NCI-H187 treated with DMSO at 0.1 percent for 48 hours (cell line): ENCODE measurements around the gene GARIN5A.
"Not testable (repeated sequence)": the region's sequence is repeated elsewhere in the genome, so short reads cannot be mapped to it uniquely, and the experiment has no call there.

Experiments used
- DNase-seq: peaks from one replicate; lab custom pipeline; 2025; lab: John Stamatoyannopoulos, UW

GARIN5A gene

DNA sequence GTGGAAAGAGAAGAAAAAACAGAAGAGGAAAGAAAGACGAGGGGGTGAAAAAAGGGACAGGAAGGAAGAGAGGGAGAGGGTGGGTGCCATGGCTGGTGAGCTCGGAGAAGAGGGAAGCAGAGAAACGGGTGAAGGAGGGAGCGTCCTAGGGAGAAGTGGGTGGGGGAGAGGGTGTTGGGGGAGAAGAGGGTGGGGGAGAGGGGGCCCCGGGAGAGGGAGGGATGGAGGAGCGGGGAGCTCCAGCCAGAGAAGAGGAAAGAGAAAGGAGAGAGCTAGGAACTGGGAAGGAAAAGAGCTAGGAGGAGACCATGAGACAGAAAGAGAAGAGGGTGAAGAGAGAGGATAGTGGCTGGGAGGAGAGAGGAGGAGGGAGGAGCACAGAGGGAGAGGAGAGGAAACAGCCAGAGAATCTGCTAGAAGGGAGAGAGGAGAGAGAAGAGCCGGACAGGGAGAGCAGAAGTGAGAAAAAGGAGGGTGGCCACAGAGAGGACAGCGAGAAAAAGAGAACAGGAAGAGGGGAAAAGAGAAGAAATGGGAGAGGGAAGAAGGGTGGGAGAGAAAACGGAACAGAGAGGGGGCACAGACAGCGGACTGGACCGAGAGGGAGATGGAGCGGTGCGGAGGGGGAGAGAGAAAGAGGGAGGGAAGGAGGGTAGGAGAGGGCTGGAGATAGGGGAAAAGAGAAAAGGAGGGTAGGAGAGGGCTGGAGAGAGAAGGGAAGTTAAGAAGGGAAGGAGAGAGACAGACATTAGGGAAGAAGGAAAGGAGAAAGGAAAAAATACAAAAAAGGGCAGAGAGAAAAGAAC, 11.9 kb upstream of the GARIN5A start:
- DNase-seq: no peak

- no peak for DNase-seq
Measured at GRCh38 chr19:50486823-50487515, 10.3 kb upstream of the GARIN5A start.

DNA sequence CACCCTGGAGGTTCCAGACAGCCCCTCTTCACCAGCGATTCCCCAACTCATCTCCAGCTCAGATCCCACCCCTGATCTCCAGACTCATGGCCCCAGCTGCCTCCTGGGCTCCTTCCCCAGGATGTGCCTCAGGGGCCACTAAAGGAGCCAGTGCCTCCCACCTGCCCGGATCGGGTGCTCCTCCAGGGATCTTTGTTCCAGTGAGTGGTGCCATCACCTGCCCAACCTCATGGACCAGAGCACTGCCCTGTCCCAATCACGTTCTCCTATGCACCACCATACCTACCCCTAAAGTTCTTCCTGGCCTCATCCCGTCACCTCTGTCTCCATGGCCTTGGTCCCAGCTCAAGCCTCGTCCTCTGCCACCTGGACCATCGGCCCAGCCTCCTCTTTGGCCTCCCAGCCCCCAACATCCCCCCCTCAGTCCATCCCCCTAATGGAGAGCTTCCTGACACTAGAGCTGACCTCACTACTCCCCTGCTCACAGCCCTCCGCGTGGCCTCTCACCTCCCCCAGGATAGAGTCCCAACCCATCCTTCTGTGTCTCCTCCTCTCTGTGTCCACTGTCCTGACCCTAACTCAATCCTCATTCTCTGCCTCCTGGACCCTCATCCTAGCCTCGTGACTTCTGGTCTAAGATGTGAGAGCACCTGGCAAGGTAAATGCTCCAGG, 8.8 kb upstream of the GARIN5A start:
- no peak for DNase-seq

GRCh38 chr19:50482916-50483315, 6.3 kb upstream of the GARIN5A start:
- DNase-seq: no peak

DNA sequence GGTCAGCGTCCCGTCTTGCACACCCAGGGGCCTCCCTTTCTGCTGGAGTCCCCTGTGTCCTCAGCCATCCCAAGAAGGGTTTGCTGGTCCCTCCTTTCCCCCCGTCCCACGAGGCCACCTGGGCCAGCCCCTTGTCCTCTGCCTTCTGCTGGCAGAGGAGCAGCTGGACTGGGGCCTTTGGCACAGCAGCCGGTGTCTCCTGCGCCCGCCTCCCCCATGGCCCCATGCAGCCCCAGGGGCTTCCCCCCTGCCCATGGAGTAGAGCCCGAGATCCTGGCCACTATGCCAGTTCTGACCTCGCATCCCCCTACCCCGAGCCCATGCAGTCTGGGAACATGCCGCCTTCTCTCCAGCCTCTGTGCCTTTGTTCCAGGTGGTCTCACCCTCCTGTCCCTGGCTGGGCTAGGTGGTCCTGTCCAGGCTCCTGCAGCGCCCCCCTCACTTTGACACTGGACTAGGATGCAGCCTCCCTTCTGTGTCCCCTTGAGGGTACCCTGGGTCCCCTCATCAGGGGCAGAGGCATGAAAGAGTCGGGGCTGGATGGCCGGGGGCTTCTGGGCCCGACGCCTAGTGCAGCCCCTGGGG, 5.7 kb upstream of the GARIN5A start:
- no peak for DNase-seq

DNA sequence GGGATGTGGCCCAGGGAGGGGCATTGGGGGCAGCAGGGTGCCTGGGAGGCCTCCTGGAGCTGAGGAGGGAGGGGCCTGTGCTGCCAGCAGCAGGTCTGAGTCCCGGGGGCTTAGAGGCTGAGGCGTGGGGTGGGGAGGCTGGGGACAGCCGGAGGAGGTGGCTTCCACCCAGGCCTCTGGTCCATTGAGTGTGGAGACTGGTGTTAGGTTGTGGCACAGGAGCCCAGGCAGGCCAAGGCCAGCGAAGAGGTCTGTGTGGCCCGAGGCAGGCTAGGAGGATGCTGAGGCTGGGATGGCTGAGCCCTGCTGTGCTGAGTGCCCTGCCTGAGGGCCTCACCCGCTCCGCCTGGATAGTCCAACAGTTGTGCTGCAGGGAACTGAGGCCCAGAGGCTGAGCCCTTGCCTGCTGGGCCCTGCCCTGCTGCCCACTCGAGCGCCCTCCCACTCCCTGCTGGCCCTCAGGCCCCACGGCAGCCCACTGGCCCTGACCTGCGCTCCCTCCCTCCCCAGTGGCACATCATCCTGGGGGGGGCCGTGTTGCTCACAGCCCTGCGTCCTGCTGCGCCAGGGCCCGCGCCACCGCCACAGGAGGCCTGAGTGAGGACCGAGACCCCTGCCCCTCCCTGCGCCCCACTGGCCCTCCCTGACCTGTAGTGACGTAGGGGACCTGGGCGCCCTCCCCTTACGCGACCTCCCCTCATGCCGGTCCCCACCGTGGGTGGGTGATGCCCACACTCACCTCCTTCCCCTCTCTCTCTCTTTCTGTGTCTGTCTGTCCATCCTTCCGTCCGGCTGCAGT, 4.9 kb upstream of the GARIN5A start:
- DNase-seq: no peak

DNA sequence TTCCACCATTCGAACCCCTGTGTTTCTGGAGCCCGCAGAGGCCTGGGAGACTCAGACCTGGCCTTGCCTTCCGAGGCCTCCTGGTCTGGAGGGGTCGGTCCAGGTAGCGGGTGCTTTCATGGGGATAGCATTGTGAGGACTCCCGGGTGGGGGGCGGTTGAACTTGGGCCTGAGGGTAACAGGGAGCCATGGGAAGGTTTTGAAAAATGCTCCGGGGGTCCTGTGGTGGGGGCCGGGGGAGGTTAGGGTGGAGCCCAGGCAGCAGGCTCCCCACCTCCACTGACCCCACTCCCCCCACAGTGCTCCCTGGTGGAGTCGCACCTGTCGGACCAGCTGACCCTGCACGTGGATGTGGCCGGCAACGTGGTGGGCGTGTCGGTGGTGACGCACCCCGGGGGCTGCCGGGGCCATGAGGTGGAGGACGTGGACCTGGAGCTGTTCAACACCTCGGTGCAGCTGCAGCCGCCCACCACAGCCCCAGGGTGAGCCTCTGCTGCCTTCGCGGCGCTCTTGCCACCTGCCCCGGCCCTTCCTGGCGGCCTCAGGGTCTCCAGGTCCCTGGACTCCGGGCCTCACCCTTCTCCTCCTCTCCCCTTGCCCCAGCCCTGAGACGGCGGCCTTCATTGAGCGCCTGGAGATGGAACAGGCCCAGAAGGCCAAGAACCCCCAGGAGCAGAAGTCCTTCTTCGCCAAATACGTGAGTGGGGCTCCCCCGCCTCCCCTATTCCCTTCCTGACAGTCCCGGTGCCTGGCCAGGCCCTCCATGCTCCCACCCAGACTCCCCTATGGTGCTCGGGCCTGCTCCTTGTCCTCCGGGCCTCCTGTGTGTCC, 3.8 kb upstream of the GARIN5A start:
- no peak for DNase-seq

GRCh38 chr19:50479761-50480251, 3.2 kb upstream of the GARIN5A start:
- no peak for DNase-seq

DNA sequence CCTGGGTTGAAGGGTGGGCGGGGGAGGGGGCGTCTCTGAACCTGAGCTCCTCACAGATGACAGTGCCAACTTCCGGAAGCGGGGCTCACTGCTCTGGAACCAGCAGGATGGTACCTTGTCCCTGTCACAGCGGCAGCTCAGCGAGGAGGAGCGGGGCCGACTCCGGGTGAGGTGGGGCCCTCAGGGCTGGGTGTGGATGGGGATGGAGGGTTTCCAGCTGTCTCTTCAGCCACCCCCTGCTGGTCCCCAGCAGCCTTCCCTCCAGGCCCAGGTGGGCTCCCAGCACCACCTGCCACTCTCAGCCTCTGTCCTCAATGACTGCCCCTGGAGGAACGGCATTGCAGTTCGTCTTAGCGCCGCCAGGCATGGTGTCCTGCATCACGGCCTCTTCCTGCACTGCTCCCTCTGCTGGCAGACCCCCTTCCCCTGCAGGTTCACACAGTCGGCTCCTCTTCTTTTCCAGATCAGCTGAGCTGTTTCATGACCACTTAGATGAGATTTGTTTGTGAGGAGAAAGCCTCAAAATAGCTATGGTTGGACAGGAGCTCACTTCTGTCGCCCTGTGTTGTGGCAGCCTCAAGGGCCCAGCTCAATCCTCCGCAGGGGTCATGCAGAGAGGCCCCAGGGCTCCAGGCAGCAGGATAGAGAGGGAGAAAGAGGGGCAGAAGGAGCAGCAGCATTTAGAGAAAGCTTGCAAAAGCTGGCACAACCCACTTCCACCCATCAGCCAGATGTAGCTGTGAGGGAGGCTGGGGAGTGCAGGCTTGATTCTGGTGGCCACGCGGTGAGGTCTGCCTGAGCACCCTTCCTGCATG, 2.5 kb upstream of the GARIN5A start:
- no peak for DNase-seq

DNA sequence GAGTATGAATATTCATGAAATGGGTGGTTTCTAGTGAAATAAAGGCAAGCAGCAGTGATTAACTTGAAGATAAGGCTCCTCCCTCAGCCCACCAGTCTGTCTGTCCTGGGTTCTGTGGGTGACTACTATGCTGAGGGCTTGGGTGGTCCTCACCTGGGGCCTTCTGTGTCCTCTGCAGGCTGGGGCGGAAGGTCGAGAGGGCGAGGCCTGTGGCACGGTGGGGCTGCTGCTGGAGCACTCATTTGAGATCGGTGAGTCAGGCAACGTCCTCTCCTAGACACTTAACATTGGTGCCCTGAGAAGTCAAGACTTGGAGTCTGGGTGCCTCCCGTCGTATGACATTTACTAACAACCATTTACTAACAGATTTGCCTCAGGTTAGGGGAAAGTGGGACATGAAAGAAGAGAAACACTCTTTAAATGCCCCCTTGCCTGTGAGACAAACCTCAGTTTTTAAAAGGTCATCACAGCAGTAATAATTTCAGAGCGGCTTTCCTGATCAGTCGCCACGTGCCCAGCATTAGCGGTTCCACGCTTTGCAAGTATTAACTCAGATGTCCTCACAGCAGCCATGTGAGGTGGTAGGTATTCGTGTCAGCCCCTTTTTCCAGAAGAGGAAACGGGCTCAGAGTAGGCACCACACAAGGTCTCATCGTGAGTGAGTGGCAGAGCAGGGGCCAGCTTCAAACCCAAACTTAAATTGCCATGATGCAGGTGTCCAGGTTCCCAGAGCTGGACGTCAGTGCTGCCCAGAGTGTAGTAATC, 1.3 kb upstream of the GARIN5A start:
- DNase-seq: no peak

DNA sequence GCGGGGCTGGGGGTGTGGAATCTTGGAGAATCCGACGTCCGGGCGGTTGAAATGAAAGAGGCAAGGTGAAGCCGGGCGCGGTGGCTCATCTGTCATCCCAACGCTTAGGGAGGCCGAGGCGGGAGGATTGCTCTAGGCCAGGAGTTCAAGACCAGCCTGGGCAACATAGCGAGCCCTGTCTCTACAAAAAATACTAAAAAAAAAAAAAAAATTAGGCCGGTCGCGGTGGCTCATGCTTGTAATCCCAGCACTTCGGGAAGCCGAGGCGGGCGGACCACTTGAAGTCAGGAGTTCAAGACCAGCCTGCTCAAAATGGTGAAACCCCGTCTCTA, 225 bp upstream of the GARIN5A start:
- no peak for DNase-seq

DNA sequence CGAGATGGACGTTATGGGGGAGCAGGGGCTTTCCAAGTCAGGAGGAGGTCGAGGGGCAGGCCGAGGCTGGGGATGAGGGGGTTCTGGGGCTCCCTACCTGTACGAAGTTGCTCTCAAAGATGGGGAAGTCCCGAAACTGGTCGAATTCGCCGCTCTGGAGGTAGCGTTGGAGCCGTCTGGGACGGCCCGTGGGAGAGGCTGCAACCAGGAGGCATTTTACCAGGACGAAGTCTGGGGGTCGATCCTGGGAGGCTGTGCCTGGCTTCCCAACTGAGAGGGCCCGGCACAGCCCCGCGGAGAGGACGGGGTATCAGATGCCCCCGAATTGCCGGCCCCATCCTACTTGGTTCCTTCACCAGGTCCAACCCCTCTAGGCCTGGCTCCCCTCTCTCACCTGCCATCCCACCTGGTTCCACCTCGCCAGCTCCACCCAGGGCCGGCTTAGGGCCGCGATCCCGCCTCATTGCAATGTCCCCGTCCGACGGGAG, 868 bp downstream of the GARIN5A start:
- no peak for DNase-seq

DNA sequence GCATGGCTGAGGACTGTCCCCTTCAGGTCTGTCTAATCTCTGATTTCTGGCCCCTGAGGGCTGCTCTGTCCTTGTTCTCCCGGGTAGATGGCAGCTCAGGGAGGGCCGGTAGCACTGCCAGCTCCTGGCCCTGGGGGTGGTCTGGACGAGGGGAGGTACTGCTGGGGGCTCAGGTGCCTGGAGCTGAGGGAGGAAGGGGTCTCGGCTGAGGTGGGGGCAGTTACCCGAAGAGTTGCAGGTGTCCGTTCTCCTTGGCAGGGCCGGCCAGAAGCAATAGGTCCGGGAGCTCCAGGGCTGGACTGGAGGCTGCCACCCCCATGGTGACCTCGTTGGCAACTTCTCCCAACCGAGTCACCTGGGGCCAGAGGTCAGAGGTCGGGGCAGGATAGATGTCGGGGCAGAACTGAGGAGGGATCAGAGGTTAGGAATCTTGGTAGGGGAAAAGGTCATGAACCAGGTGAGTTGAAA, 1.5 kb downstream of the GARIN5A start:
- no peak for DNase-seq

GRCh38 chr19:50473336-50473735, 3.3 kb downstream of the GARIN5A start:
- DNase-seq: not testable (repeated sequence)

DNA sequence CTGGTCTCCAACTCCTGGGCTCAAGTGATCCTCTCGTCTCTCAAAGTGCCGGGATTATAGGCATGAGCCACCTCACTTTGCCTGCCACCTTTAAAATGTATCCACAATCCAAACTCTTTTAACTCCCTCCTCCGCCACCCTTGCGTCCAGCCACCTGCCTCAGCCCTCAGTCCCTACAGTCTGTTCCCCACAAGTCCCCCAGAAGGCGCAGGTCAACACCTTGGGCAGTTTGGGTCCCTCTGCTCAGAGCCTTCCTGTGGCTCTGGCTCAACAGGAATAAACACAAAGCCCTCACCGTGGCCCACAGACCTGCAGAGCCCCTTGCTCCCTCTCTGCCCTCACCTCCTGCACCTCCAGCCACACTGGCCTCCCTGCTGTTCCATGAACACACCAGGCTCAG, 7.8 kb downstream of the GARIN5A start:
- DNase-seq: no peak

DNA sequence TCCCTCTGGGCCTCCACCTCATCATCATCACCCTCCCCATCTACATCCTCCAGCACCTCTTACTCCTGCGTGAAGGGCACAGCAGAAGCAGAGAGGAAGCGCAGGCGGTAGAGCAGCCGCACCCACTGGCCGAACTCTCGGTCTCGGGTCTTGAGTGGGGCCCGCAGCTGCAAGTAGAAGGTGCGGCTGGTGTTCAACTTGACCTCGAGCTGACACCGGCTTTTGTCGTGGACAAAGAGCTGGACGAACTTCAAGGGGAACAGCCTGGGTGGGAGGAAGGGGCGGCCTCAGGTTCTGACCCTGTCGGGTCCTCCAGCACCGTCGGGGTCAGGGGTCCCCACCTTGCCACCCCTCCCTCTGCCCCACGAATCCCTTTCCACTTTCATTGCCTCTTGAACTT, 9.1 kb downstream of the GARIN5A start:
- DNase-seq: no peak

GRCh38 chr19:50466706-50467039, 10.0 kb downstream of the GARIN5A start:
- DNase-seq: no peak

- DNase-seq: no peak
Measured at GRCh38 chr19:50465986-50466705, 10.5 kb downstream of the GARIN5A start.
